Measurements from ENCODE around the gene DMXL1. TPM values are rescaled to one million over a fixed set of nuclear protein-coding genes. Genes with fewer than 3 reads are reported as not detected.

DMXL1 gene
- polyA plus RNA-seq, 1 of the 3 experiments (the other 2 are of a cell fraction), result 6.6 TPM

DNA sequence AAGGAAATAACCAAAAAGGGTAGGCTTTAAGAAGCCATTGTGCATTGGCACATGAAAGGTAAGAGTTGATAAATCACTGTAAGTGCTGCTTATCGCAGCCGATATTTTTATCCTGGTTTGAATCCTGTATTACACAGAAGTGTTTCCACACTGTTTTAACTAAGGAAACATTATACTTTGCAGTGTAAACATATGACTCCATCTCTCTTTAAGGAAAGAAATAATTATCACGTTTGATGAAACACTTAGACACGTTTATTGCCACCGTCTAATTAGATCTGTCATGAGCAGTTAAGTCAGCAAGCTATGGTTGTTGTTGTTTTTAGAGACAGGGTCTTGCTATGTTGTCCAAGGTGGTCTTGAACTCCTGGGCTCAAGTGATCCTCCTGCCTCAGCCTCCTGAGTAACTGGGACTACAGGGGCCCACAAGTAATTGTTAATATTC, 199.3 kb downstream of the DMXL1 start:
- no peak for DNase-seq
- Histone ChIP-seq H4K20me1 (ENCODE audit: insufficient read depth) (no peaks in the 10 kb centered on the region), H3K36me3 (replicated peaks in 1 of 2; ENCODE audit: control insufficient read depth in 1 of 2, insufficient read depth in 2 of 2, low read length in 1 of 2) (no peaks in the 10 kb centered on the region), H3K4me1 (ENCODE audit: control insufficient read depth in 1 of 2, insufficient read depth in 2 of 2, low read depth in 1 of 2, low read length in 1 of 2) (peaks cover 10 to 24% of the 10 kb centered on the region in 2 experiments; a peak in 3 of 4 replicates), H3K4me2 (peak overlapping the region; percentile 86), H3K9ac (no peak overlapping the region), H3K4me3 (ENCODE audit: low read depth in 2 of 2, low read length in 1 of 2) (peak overlapping the region in 1 of 2 experiments; percentile 100; a peak in 2 of 4 replicates), H3K79me2 (ENCODE audit: insufficient read depth) (peaks cover 58% of the 10 kb centered on the region), H3K9me2 (no peaks in the 10 kb centered on the region), H3K27ac (ENCODE audit: low read depth in 2 of 2, low read length in 1 of 2) (no peak overlapping the region), H3F3A (replicated peaks; ENCODE audit: insufficient read depth) (peaks cover 22% of the 10 kb centered on the region), H2AFZ (ENCODE audit: low read depth) (no peak overlapping the region), H3K27me3 (ENCODE audit: insufficient read depth) (no peaks in the 10 kb centered on the region), H3K9me3 (no peaks in the 10 kb centered on the region)
- POLR2A ChIA-PET, result no interaction called here
- TF ChIP-seq, protein P1, sequence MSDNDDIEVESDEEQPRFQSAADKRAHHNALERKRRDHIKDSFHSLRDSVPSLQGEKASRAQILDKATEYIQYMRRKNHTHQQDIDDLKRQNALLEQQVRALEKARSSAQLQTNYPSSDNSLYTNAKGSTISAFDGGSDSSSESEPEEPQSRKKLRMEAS (IDR thresholded peaks at IDR 0.05; ENCODE audit: low read depth), result no peak
- no peak for TF ChIP-seq FOXM1 (IDR thresholded peaks at IDR 0.05; ENCODE audit: low read depth)
- TF ChIP-seq ELF1 (IDR thresholded peaks at IDR 0.05), result no peak
- TF ChIP-seq TCF12 (IDR thresholded peaks at IDR 0.05), result no peak
- TF ChIP-seq NFIC (IDR thresholded peaks at IDR 0.05; ENCODE audit: borderline replicate concordance), result no peak
- CTCF ChIA-PET, result interaction anchor here (0.7 to 1.7 kb wide), 3 partner anchors 45 to 282 kb away, joined by 3 to 7 read pairs (median 4); partner anchors contain the start of gene DTWD2
- 91% methylated on average over 5 of the region's 5 CpGs for WGBS (ENCODE audit: low lambda C conversion rate)

DNA sequence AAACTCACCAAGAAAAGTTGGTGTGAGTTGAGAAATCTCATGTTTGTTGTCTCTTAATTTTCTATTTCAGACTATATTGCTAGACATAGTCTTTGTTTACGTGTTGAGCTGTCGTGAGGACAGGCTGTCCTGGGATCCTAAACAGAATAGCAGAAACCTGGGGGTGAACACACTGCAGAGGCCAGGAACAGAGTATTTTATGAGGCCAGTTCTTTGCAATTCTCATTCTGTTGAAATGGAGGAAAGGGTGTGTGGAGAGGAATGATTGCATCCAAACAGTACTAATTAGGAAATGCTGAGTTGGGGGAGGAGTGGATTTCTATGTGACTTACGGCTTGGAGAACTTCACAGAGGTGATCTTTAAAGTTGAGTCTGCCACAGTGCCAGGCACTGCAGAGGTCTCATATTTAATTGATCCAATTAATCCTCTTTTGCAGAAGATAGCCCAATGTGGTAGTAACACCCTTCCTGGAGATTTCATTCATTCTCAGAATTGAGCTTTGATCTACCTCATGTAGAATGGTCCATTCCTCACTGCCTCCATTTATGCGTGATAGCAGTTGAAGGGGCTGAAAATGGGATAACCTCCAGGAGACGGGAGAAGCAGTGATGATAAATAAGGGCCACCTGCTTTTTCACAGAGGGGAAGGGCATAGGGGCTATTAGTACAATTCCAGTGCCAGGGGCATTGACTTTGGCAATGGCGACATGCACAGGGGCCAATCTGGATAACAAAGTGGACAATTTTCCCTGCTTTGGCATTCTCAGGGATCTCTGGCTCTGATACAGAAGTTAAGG, 200.3 kb downstream of the DMXL1 start:
- Histone ChIP-seq H2AFZ (ENCODE audit: low read depth) (no peak overlapping the region), H3K27me3 (ENCODE audit: insufficient read depth) (no peaks in the 10 kb centered on the region), H3K36me3 (replicated peaks in 1 of 2; ENCODE audit: control insufficient read depth in 1 of 2, insufficient read depth in 2 of 2, low read length in 1 of 2) (no peaks in the 10 kb centered on the region), H3K4me2 (peak overlapping the region; percentile 86), H3K9me3 (no peaks in the 10 kb centered on the region), H3F3A (replicated peaks; ENCODE audit: insufficient read depth) (peaks cover 32% of the 10 kb centered on the region), H3K4me1 (ENCODE audit: control insufficient read depth in 1 of 2, insufficient read depth in 2 of 2, low read depth in 1 of 2, low read length in 1 of 2) (peaks cover 17 to 26% of the 10 kb centered on the region in 2 experiments; a peak in 3 of 4 replicates), H3K9me2 (no peaks in the 10 kb centered on the region), H3K27ac (ENCODE audit: low read depth in 2 of 2, low read length in 1 of 2) (no peak overlapping the region), H3K79me2 (ENCODE audit: insufficient read depth) (peaks cover 67% of the 10 kb centered on the region), H3K9ac (no peak overlapping the region), H3K4me3 (ENCODE audit: low read depth in 2 of 2, low read length in 1 of 2) (no peak overlapping the region; a peak in 2 of 4 replicates), H4K20me1 (ENCODE audit: insufficient read depth) (no peaks in the 10 kb centered on the region)
- TF ChIP-seq SIN3A (IDR thresholded peaks at IDR 0.05; ENCODE audit: borderline replicate concordance, low read depth, low read length) (no peak), MXI1 (IDR thresholded peaks at IDR 0.05; ENCODE audit: low read depth, low read length) (no peak), RCOR1 (IDR thresholded peaks at IDR 0.05; ENCODE audit: low read length) (no peak), GABPA (IDR thresholded peaks at IDR 0.05; ENCODE audit: low read depth) (no peak), SMC3 (IDR thresholded peaks at IDR 0.05; ENCODE audit: low read depth, low read length) (no peak)
- TF ChIP-seq, protein P2, sequence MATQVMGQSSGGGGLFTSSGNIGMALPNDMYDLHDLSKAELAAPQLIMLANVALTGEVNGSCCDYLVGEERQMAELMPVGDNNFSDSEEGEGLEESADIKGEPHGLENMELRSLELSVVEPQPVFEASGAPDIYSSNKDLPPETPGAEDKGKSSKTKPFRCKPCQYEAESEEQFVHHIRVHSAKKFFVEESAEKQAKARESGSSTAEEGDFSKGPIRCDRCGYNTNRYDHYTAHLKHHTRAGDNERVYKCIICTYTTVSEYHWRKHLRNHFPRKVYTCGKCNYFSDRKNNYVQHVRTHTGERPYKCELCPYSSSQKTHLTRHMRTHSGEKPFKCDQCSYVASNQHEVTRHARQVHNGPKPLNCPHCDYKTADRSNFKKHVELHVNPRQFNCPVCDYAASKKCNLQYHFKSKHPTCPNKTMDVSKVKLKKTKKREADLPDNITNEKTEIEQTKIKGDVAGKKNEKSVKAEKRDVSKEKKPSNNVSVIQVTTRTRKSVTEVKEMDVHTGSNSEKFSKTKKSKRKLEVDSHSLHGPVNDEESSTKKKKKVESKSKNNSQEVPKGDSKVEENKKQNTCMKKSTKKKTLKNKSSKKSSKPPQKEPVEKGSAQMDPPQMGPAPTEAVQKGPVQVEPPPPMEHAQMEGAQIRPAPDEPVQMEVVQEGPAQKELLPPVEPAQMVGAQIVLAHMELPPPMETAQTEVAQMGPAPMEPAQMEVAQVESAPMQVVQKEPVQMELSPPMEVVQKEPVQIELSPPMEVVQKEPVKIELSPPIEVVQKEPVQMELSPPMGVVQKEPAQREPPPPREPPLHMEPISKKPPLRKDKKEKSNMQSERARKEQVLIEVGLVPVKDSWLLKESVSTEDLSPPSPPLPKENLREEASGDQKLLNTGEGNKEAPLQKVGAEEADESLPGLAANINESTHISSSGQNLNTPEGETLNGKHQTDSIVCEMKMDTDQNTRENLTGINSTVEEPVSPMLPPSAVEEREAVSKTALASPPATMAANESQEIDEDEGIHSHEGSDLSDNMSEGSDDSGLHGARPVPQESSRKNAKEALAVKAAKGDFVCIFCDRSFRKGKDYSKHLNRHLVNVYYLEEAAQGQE (IDR thresholded peaks at IDR 0.05; ENCODE audit: low read depth, low read length), result no peak
- WGBS (ENCODE audit: low lambda C conversion rate), result 99% methylated on average over 6 of the region's 6 CpGs
- POLR2A ChIA-PET, result no interaction called here
- CTCF ChIA-PET, result interaction anchor here (1.0 to 1.7 kb wide), 3 partner anchors 64 to 283 kb away, joined by 3 to 7 read pairs (median 3); partner anchors contain the start of gene DTWD2
- DNase-seq, result no peak
